HL-60 (cell line): ENCODE measurements around the gene TSPOAP1.

ENCODE experiments used
- POLR2AphosphoS5 ChIP-seq: IDR thresholded peaks from 2 replicates; pipeline ENCODE4 v1.6.1; 2012; ENCODE audit warnings: low read depth
- REST ChIP-seq: IDR thresholded peaks from 2 replicates; pipeline ENCODE4 v1.6.1; 2012; ENCODE audit warnings: low read depth; ENCODE audit not compliant: insufficient replicate concordance
- TF ChIP-seq, protein P1 (sequence below): IDR thresholded peaks from one replicate; pipeline ENCODE4 v1.5.1; 2011; ENCODE audit warnings: low read length, control low read depth, inconsistent platforms; ENCODE audit not compliant: insufficient read depth

GRCh38 chr17:58320570-58321323, 7.8 kb downstream of the TSPOAP1 start:
- TF ChIP-seq POLR2AphosphoS5 (no peak), REST (peak; percentile 49)
- TF ChIP-seq, protein P1, sequence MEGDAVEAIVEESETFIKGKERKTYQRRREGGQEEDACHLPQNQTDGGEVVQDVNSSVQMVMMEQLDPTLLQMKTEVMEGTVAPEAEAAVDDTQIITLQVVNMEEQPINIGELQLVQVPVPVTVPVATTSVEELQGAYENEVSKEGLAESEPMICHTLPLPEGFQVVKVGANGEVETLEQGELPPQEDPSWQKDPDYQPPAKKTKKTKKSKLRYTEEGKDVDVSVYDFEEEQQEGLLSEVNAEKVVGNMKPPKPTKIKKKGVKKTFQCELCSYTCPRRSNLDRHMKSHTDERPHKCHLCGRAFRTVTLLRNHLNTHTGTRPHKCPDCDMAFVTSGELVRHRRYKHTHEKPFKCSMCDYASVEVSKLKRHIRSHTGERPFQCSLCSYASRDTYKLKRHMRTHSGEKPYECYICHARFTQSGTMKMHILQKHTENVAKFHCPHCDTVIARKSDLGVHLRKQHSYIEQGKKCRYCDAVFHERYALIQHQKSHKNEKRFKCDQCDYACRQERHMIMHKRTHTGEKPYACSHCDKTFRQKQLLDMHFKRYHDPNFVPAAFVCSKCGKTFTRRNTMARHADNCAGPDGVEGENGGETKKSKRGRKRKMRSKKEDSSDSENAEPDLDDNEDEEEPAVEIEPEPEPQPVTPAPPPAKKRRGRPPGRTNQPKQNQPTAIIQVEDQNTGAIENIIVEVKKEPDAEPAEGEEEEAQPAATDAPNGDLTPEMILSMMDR = no peak
